Measurements from ENCODE around the gene UCHL3.
A peak's percentile ranks its signal among the peaks of the same experiment; 100 is the strongest.
"Not testable (repeated sequence)": the region's sequence is repeated elsewhere in the genome, so short reads cannot be mapped to it uniquely, and the experiment has no call there.

Gene UCHL3

GRCh38 chr13:75549262-75550158, at the start of gene UCHL3:
UCHL3 (plus strand) TSS chr13:75549791; CDS start chr13:75549821, 30 bp downstream.
- DNase-seq (ENCODE audit: low read depth): peak; percentile 97

- DNase-seq (ENCODE audit: low read depth): no peak
These were observed 44.3 kb upstream of the UCHL3 start for GRCh38 chr13:75505327-75505726.

- DNase-seq (ENCODE audit: low read depth): no peak
These were observed 43.6 kb upstream of the UCHL3 start for GRCh38 chr13:75506018-75506417.

GRCh38 chr13:75507027-75508001, 42.3 kb upstream of the UCHL3 start:
- DNase-seq (ENCODE audit: low read depth): no peak

- DNase-seq (ENCODE audit: low read depth): no peak
These were observed 41.5 kb upstream of the UCHL3 start for GRCh38 chr13:75508002-75508548.

- no peak for DNase-seq (ENCODE audit: low read depth)
These were observed 38.5 kb upstream of the UCHL3 start for GRCh38 chr13:75511051-75511625.

GRCh38 chr13:75512253-75512652, 37.3 kb upstream of the UCHL3 start:
- no peak for DNase-seq (ENCODE audit: low read depth)

GRCh38 chr13:75513271-75513670, 36.3 kb upstream of the UCHL3 start:
- DNase-seq (ENCODE audit: low read depth): no peak

GRCh38 chr13:75514080-75514995, 35.3 kb upstream of the UCHL3 start:
- DNase-seq (ENCODE audit: low read depth): no peak

GRCh38 chr13:75518439-75519088, 31.0 kb upstream of the UCHL3 start:
- no peak for DNase-seq (ENCODE audit: low read depth)

GRCh38 chr13:75521956-75522355, 27.6 kb upstream of the UCHL3 start:
- DNase-seq (ENCODE audit: low read depth): no peak

GRCh38 chr13:75530549-75530961, 19.0 kb upstream of the UCHL3 start:
- no peak for DNase-seq (ENCODE audit: low read depth)

- DNase-seq (ENCODE audit: low read depth): no peak
These were observed 15.7 kb upstream of the UCHL3 start for GRCh38 chr13:75533861-75534260.

GRCh38 chr13:75537401-75538365, 11.9 kb upstream of the UCHL3 start, which contains the start of gene COMMD6:
COMMD6 (minus strand) TSS chr13:75537841; CDS start chr13:75537805, 36 bp downstream.
- DNase-seq (ENCODE audit: low read depth): peak; percentile 52

GRCh38 chr13:75541287-75541686, 8.3 kb upstream of the UCHL3 start:
- DNase-seq (ENCODE audit: low read depth): no peak

- DNase-seq (ENCODE audit: low read depth): no peak
These were observed 7.6 kb upstream of the UCHL3 start for GRCh38 chr13:75541961-75542360.

GRCh38 chr13:75544681-75545330, 4.8 kb upstream of the UCHL3 start:
- no peak for DNase-seq (ENCODE audit: low read depth)

- not testable (repeated sequence) for DNase-seq (ENCODE audit: low read depth)
These were observed 4.2 kb upstream of the UCHL3 start for GRCh38 chr13:75545386-75545785.
